CD4-positive, alpha-beta T cell treated with Interleukin-4 for 1 hour (primary cell): ENCODE measurements around the gene CPN2.
A peak's percentile ranks its signal among the peaks of the same experiment; 100 is the strongest.

ENCODE experiments used
- DNase-seq, 2 donors: peaks; one replicate each; pipeline ENCODE4 v3.0.0-alpha.2; 2020 to 2022

The CPN2 gene

DNA sequence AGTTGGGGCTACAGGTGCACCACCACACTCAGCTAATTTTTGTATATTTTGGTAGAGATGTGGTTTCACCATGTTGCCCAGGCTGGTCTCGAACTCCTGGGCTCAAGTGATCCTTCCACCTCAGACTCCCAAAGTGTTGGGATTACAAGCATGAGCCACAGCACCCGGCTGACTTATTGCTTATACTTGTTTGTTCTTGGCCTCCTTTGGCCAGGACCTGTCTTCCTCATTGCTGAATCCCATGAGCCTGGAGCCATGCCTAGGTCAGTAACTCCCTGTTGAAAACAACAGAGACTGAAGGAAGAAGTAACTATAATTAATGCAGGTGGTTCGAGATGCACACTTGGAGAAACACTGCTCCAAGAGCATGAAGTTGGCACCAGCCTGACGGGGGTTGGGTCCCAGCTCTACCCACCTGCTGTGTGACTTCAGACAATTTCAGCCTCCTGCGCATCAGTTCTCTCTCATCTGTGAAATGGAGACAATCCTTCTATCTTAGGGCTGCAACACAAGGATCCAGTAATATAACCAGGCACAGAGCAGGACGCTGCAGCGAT lies 38.9 kb downstream of the CPN2 start:
- DNase-seq: no peak

DNA sequence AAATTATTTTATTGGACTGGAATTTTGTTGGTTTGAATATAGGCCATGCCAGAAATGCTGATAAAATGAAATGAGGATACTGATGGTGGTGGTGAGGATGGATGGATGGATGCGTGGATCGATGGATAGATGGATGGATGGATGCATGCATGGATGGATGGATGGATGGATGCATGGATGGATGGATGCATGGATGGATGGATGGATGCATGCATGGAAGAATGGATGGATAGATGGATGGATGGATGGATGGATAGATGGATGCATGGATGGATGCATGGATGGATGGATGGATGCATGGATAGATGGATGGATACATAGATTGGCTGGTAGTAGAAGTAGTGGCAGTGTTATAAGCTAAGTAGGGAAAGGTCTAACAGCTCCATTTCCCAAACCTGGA lies 40.1 kb downstream of the CPN2 start:
- DNase-seq: no peak

DNA sequence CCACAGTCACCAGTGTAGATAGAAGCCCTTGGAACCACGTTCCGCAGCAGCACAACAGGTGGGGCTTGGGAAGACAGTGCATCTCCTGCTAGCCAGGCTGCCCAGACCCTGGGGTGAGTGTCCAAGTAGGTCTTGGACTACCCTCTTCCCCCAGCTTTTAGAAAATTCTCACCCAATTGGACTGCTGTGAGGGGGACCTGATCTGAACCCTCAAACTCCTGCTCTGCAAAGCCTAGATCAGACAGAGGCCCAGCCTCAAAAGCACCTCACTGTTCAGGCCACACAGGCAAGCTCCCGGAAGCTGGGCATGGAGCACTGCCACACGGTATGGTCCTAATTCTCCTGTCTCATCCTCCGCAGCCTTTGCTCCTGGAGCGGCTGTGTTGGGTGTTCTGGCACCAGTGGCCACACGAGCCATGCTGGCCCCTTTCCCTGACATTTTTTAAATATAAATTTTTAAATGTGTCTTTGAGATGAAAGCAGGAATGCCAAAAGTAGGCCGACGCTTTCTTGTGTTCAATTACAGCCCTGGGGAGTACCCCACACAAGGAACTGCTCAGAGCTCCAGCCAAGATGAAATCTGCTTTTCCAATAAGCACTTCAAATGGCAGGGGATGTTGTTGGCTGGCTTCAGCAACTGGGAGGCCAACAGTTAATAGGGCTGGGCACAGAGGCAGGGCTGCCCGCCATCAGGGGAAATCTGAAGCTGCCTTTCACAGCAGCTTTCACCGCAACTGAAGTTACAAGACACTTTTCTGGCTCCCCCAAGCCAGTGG lies 40.9 kb downstream of the CPN2 start:
- DNase-seq: no peak

DNA sequence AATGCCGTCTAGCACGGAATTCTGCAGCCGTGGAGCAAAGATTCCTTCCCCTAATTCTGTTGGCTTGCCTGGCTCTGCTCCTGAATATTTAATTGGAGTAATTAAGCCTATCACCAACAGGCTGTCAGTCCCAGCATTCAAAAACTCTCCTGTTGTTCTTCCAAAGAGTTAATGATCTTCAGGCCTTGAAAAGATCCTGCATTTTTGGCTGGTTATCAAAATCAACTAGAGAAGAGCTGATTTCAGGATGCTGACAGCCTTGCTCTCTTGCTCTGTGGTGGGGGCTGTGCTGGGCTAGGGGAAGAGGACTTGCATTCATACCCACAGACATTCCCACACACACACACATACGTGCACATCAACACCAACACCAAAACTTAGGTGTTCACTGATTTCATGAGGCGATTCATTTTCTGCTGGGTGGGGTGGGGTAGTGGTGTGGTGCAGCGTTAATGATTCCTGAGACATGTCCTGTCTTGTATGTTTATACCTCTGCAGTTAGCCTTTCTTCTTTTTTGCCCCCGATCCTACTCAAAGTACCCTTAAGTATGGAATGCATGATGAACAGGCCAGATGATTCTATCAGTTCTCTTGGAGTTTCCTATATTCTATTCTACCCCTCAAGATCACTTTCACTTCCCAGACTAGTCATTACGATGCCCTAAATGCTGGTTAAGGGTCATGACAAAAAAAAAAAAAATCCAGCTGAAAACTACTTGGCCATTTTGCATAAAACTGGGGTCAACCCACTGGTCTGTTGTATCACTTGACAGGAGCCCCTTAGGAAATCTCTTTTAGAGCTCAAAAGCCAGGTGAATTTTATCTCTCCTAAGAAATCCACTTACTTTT lies 42.3 kb downstream of the CPN2 start:
- no peak for DNase-seq

DNA sequence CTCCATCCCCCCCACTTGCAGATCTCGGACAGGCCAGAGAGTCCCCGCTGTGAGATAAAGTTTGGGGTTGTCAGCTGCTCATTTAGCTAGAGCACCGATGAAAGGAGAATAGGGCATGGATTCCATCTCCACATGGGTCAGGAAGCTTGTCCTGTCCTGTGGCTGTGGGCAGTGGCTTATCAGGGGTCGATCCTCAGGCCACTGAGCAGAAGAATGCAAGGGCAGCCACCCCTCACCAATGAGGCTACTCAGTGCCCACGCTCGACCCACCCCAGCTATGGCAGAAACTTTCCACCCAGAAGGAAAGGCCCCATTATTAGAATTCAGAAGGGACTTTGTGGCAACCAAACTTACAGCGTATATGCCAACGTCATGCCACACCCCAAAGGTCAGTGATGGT lies 43.3 kb downstream of the CPN2 start:
- no peak for DNase-seq

DNA sequence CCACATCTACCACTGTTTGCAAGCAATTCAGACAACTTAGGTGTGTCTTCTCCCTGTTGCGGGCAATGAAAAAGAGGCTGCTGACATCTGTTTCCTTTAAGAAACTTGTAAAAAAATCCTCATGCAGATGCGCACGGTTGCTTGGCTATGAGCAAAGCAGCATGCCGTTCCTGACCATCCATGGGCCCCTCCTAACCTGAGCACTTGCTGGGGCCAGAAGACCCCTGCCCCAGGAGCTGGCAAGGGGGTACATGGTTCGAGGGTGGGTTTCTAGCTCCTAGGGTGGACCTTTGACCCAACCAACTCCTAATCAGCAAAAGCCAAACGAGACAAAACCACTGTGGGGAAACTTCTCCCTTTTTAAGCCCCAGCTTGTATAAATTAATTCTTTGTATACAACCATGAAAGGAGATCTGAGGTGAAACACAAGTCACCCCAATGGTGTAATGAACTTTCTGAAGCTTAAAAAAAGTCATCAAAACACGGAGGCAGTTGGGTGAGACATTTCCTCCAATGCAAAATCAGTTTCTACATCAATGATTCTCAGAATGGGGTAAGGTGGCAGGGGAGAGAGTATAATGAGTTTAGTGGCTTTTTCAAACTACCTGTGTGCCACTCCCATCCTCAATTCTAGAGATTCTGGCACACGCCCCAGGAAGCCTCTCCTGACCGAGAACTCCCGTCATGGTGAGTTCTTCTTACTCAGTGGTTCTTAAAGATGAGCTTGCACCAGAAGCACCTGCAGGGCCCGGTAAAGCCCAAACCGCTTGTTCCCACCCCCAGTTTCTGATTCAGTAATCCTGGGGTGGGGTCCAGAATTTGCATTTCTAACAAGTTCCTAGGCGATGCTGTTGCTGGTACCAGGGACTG lies 44.1 kb downstream of the CPN2 start:
- DNase-seq: peak; percentile 33 to 49

DNA sequence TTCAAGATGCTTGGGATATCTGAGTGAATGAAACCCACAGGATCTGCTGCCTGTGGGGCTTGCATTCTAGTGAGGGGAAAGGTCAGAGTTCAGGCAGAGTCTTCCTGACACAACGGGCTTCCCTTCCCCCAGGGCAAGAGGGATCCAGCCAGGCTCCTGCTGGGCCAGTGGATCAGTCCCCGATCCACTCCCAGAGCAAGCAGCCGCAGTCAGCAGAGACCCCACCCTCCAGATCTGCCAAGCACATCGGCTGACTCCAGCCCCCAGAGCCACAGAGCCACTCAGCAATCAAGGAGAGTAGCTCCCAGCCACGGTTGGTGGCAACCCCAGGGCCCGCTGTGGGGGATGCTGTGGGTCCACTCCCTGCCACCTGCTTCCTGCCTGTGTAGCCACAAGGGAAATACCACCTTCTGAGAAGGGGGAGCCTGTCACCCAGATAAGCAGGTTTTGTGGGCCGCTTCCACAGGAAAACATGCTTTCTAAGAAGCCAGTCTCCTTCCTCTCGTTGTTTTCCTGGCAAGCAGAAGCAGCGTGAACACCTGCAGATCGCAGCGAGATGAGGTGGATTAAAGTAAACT lies 44.9 kb downstream of the CPN2 start:
- DNase-seq: peak; percentile 66 to 78

DNA sequence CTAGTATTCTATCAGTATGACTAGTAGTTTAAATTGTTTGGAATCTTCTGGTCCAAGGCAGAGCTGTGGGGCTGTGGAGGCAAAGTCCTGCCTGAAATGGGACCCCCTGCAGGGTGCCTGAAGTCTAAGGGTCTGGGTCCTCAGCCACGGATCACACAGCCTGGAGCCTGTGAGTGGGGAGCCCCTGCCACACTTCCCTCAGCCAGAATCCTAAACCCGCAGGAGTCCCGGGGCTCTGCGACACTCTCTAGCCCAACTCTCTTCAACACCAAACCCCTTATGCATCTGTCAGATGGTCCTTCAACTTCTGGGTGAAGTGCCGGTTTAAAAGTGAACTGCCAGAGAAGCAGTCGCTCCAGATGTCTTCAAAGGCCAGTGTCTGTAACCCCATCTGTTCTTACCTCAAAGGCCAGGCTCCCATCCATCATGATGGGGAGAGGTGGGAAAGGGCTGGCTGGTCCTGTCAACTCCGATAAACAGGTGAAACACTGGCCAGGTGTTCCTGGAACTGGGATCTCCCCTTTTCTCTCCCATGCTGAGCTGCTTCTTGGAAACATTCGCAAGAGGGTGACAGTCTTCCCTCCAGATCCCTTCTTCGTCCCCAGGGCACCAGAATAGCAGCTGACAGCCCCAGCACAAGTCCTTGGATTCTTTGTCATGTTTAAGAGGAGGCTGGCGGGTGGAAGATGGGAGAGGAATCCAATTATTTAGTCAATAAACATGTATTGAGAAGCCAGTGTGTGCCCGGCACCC lies 45.6 kb downstream of the CPN2 start:
- DNase-seq: no peak

DNA sequence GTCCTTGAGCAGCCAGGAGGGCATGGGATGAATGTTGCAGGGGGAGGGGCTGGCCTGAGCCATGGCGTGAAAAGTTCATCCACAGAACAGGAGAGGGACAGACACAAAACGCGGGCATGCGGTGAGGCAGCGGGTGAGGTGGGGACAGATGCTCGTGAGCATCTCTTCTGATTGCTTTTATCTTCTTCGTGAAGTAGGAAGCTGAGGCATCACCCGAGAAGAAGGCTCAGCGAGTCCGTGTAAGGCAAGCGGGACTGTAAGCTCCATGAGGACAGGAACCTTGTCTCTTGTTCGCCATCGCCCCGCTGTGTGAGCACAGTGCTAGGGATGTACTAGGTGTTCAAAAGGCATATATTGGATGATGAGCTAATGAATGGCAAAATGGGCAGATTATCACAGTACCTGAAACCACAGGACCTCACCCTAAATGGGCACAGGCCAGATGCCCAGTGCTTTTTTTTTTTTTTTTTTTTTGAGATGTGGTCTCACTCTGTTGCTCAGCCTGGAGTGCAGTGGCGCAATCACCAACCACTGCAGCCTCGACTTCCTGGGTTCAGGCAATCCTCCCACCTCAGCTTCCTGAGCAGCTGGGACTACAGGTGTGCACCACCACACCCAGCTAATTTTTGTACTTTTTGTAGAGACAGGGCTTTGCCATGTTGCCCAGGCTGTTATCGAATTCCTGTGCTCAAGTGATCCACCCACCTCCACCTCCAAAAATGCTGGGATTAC lies 46.8 kb downstream of the CPN2 start:
- DNase-seq: no peak

DNA sequence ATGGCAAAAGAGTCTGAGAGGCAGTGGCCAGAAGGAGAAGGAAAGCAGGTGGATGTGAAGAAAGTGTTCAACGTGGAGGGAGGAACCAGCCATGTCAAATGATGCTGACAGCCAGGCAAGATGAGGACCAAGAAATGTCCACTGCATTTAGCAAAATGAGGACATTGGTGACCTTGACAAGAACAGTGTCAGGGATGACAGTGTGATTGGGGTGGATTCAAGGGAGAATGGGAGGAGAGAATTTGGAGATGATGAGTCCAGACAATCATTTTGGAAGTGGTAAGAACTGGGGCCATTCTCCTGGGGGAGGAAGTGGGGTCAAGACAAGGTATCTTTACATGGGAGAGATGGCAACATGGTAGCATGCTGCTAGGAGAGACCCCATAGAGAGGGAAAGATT lies 47.4 kb downstream of the CPN2 start:
- DNase-seq: no peak

DNA sequence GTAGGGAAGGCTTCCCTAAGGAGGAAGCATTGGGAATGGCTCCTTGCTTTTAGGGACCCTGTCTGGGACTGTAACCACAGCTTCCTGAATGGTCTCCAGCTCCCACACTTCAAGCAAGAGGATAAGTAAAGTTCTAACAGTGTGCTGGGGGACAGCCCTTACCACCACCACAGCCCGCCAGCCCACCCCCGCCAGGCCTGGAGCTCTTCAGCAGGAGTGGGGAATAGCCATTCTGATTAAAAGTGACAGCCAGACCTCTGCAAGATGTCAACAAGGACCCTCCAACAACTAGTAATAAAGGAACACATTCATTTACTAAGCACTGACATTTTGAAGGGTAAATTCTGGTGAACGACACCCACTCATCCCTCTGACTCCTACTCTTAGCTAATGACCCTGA lies 49.4 kb downstream of the CPN2 start:
- DNase-seq: no peak

DNA sequence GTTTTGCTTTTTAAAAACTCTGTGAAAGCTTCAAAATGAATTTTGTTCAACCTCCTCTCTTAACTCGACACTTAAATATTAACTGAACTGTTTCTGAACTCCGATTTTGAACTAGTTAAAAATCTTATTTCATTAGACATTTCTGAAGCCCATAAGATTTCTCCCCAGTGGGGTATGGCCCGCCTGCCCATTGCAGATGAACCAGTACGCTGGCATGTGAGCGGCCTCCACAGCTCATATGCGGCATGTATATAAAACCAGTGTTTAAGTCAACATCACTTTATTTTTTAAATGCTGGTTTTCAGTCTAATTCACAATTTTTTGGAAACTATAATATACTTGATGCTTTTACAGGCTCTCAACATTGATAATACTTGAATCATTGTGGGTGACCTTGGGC lies 50.2 kb downstream of the CPN2 start:
- DNase-seq: no peak

DNA sequence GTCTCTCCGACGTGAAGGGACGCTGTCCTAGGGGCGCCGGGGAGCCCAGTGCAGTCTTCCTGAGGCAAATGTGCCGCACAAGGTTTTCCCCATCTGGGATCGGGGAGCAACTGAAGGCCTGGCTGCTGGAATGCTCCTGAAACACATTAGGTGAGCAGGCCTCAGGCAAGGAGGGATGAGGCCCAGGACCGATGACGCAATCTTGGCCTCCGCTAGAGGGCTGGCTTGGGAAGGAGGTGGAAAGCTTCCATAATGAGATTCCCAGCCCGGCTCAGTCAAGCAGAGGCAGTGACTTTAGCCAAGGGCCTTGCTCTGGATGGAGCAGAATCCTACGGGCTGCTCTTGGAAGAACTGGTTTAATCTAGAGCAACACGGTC lies 50.8 kb downstream of the CPN2 start:
- no peak for DNase-seq

DNA sequence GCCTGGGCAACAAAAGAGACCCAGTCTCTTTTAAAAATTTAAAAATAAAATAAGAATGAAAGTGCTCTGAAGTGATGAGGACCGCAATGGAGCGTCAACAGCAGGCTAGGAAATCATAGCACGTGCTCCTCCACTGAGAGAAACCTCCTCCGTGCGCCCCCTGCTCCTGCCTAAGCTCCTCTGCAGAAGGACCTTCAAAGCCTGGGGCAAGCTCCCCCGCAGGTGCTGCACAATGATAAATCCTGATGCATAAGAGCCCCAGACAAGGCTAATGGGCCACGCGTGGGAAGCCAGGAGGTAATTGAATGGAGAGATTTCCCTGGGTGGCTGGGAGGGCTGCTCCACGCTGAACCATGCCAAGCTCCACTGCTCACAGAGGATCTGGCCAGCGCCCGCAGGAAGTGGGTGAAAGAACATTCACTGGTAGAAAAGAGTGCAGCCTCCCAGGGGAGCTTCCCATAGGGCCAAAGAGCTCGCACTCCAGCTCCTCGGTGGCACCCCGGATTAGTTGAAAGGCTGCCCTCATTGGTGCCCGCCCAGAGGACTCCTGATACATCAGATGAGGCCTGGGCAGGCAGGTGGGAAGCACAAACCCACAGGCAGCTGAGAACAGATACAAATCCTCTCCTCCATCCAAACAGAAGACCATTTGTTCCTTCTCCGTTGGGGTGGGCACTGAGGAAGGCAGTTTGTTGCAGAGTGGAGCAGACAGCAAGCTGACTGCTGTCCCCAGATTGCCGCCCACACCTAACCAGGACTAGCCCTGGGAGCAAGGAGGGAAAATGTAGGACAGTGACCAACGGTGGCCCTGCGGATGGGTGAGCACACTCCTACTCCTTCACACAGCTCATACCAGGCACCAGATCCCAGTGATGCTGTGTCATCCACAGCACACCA lies 52.5 kb downstream of the CPN2 start:
- no peak for DNase-seq

DNA sequence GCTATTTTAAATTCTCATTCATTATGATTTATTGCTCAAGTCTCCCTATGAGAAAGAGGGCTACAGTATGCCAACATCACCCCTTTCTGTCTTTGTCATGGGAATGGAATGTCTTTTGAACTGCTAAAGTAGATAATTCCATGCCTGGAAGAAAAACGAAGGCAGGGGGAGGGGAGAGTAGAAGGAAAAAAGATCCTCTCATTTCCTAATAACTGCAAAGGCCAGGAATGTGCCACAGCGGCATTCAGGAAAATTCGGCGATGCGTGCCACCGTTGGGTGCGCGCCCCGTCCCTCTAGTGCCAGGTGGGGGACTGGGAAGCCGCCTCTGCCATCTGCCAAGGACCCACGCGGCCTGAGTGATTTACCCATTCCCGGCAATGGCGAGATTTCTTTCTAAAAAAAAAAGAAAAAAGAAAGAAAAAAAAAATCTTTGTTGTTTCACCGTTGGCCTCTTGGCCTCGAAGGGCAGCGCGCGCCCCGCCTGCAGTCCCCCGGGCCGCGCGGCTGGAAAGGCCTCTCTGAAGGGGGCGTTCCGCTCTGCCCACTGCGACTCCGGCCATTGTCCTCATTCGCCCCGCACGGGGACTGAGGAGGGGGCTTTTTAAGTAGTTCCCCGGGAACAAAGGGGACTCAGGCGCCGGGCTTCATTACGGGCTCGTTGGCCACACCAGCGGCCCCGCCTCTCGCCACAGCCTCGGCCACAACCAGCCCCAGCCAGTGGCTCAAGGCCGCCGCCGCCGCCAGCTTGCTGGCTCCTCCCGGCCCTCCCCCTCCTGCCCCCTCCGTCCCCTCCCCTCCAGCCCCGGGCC lies 54.5 kb downstream of the CPN2 start:
- no peak for DNase-seq

DNA sequence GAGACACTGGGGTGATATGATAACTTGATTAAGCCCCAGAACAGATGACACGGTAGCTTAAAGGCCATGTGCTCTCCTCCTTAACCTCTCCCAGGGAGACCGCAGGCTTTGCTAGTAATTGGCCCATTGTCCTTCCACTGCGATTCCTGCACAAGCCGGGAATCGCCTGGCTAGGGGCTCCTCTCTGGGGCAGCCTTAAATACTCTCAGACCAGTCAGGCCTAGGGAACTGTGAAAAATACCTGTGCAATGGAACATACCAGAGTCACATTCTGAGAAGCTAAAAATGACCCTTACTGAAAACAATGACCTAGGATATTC lies 56.3 kb downstream of the CPN2 start:
- DNase-seq: no peak

DNA sequence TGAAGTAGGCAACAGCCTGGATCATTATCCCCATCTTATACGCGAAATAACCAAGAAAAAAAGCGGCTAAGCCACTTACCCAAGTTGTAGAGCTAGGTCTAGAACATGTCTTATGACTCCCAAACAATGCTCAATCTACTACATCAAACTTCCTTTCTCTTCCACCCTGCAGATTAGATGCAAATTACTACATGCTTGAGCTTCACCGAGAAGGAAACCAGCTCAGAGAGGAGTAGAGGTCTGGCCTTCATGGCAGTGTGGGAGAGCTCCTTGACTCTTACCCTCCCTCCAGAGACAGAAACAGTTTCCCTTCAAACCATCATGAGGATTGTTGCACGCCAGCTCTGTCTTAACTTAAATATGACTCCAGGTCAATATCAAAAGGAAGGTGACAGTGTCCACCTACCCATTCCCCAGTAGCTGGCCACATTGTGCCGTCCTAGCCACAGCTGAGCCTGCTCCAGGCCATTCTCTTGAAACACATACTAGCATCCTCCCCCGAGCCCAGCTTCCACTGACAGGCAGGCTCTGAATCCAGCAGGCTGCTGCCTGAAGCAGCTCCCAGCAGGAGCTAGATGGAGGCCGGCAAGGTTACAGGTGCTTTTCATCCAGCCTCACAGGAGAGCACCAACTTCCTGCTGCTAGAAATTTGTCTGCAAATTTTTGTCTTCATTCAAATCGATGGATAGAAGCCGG lies 56.8 kb downstream of the CPN2 start:
- no peak for DNase-seq

DNA sequence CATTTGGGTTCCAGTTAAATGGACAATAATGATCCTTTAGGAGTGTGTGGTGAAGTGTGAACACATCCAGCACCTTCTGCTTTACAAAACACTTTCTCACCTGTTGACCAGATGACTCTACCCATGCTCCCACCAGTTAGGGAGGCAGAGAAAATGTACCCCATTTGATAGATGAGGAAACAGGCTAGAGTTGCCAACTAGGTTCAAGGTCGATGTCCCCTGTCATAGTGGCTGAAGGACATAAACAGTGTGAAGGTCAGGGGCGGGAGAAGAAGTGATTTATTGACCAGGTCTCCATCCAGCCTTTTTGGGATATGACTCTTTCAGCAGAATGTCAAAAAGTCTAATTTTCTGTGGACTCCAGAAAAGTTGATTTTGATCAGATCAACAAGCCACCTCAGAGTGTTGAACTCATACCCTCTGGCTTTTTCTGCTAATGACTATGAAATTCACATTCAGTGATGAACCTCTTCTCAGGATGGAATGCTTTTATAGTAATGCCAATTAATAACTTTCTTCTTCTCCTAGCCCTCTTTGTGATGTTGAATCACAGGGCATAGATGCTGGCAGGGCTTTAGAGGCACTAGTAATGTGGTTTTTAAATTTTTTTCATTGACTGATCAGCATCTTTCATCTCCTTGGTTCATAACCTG lies 57.5 kb downstream of the CPN2 start:
- no peak for DNase-seq
